Placental epithelial cell (primary cell): ENCODE measurements around the gene NAV1. TPM values are rescaled to one million over a fixed set of nuclear protein-coding genes. Genes with fewer than 3 reads are reported as not detected.

Experiments used
- total RNA-seq: library from RNA; depleted of rRNA; stranded (reverse); fragments of >200 nt; gene quantifications from 2 replicates; pipeline ENCODE4 v1.2.3, GENCODE V29; 2012

The NAV1 gene
- total RNA-seq, result 20.0 and 47.7 TPM in 2 replicates

GRCh38 chr1:201538612-201539551, at the start of gene NAV1:
Gene NAV1 (plus strand): TSS chr1:201539127. CDS start chr1:201622885, 83,758 bp downstream.

GRCh38 chr1:201506557-201507359, 32.2 kb upstream of the NAV1 start, which contains the start of gene CSRP1:
Gene CSRP1 (minus strand): TSS chr1:201507123. CDS start chr1:201496303, 10,820 bp downstream.

Other genes starting within 250 kb of the NAV1 start
- 1.4 and 1.6 TPM in 2 replicates for gene TNNT2, start 161.4 kb upstream of the NAV1 start, total RNA-seq
- gene LAD1, start 139.8 kb upstream of the NAV1 start, total RNA-seq, result 22.8 and 33.3 TPM in 2 replicates
- gene TNNI1, start 117.4 kb upstream of the NAV1 start, total RNA-seq, result not detected in 2 replicates
- gene PHLDA3, start 69.9 kb upstream of the NAV1 start, total RNA-seq, result 87.9 and 142 TPM in 2 replicates
- 197 and 568 TPM in 2 replicates for gene CSRP1, start 32.0 kb upstream of the NAV1 start, total RNA-seq